GM21360 (cell line): ENCODE measurements around the gene ADCY5.

Source experiments
- ATAC-seq: cut with Tn5 transposase; IDR thresholded peaks from one replicate; pipeline ENCODE4 v1.9.1; 2021; ENCODE audit warnings: mild to moderate bottlenecking, moderate library complexity; ENCODE audit not compliant: unreplicated experiment

ADCY5 gene

GRCh38 chr3:123459862-123460261 is 11.0 kb upstream of the ADCY5 start:
- ATAC-seq: no peak

GRCh38 chr3:123458255-123458654 is 9.4 kb upstream of the ADCY5 start:
- no peak for ATAC-seq

DNA sequence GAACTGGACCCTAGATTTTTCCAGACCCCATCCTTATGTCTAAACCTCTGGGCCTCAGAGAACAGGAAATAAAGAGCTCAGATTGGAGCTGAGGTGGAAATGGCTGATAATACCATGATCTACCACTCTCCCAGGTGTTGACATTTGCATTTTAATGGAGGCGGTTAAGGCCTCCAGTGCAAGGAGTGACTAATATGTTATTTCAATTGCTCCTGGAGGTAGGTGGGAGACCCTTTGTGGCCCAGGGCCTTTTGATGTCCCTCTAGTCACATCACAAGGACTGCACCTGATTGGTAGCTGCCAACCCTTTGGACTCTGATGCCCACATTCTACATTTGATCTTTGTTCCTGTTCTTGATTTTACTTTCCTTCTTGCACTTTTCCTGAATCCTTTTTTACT is 9.0 kb upstream of the ADCY5 start:
- ATAC-seq: no peak

GRCh38 chr3:123453675-123454074 is 4.8 kb upstream of the ADCY5 start:
- no peak for ATAC-seq

DNA sequence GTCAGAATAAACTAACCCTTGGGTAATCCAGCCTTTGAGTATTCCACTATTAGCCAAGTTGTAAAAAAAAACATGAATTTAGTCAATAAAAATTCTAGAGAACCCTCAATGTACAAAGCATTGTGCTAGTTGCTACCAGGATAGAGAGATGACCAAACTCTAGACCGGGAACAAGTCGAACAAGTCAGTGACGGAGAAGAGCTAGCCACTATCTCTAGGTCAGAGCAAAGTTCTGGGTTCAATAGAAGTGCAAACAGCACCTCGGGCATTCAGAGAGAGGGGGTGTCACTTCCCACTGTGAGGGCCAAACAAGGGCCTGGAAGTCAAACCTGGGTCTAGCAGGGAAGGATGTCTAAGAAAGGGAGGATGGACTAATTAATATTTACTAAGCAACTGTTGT is 2.3 kb upstream of the ADCY5 start:
- no peak for ATAC-seq

GRCh38 chr3:123449997-123450604 is 1.2 kb upstream of the ADCY5 start:
- ATAC-seq: no peak

DNA sequence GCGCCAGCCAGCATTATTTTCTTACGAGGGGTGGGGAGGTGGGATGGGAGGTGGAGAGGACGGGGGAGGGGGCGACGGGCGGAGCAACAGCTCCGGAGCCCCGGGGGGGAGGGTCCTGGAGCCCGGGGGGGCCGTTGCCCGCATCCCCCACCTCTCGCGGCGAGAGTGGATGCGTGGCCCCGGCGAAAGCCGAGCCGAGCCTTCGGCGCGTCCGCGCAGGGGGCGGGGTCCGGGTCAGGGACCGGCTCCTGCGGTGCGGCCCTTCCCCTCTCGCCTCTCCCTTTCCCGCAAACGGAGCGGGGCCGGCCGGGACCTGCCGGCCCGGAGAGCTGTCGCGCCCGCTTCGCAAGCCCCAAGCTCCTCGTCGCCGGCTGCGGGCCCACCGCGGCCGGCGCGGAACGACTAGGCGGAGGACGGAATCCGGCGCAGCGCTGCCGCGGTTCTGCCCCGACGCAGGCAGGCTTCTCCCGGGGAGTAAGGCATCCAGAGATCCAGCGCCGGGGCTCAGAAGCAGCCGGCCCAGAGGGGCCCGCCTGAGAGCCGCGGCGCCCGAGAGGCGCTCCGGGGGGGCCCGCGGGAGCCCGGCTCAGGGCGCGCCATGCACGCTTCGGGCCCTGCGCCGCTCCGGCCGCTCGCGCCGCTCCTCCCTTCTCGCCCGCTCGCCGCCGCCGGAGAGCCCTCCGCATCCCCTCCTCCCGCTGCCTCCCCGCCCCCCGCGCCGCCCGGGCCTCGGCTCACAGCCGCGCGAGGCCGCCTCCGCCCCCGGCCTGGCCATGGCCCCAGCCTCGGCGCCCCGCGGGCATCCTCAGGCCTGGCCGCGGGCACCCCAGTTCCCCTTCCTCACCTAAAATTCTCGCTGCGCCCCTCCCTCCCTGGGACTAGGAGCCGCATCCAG is 459 bp upstream of the ADCY5 start:
- no peak for ATAC-seq

GRCh38 chr3:123447749-123448517 is 957 bp downstream of the ADCY5 start:
- ATAC-seq: no peak

GRCh38 chr3:123447416-123447748 is 1.5 kb downstream of the ADCY5 start:
- ATAC-seq: no peak

DNA sequence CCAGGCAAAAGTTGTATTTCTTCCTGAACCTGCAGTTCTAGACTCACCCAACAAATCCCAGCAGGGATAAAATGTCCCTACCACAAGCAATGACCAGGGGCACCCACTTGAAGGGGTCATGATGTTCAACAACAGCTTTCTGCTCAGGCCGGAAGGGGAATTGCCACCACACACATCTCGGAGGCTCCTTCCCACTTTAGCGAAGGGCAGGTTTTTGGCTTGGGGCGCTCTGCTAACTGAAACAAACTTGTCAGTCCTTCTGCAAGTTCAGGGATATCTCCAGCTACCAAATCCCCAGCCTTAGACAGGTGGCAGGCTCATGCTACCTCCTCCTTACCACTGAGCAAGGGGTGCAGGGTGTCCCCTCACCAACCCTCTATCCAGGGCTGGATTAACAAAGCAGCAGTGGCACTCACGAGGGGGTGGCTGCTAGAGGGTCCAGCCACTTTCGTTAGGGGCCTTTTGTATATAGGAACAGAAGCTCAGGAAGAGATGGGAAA is 2.2 kb downstream of the ADCY5 start:
- no peak for ATAC-seq

DNA sequence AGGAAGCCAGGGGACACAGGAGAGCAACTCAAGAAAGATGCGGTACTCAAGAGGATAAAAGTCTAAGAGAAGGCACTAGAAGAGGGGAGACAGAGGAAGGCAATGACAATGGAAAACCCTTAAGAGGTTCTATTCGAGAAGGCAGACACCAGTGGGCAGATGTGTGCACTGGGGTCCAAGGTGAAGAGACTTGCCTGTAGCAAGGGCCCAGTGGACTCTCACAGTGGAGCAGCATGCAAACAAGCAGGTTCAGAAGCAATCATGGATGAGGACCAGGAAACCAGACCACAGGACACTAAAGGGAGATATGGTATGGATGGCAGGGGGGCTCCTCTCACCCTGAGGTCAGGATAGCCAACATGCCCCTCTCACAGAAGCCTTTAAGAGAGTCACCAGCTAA is 2.7 kb downstream of the ADCY5 start:
- no peak for ATAC-seq

DNA sequence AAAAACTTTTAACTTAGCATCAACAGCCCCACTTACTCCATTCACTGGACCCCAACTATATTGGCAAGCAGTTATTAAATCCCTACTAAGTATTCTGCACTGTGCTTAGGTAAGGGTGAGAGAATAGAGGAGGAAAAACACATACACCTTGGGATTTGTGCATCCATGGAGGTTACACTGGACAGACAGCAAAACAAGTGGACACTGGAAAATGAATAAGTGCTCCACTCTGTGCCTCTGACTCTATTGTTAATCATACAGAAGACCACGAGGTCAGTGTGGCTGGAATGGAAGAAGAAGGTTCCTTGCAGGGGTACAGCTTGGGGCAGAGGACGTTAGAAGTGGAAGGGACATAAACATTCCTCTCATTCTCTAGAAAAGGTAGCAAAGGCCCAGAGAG is 3.2 kb downstream of the ADCY5 start:
- ATAC-seq: no peak

- no peak for ATAC-seq
Measured at GRCh38 chr3:123444744-123445143, 4.1 kb downstream of the ADCY5 start.

- ATAC-seq: no peak
Measured at GRCh38 chr3:123444023-123444422, 4.9 kb downstream of the ADCY5 start.

- no peak for ATAC-seq
Measured at GRCh38 chr3:123442908-123443307, 6.0 kb downstream of the ADCY5 start.

GRCh38 chr3:123442125-123442524 is 6.8 kb downstream of the ADCY5 start:
- ATAC-seq: no peak

DNA sequence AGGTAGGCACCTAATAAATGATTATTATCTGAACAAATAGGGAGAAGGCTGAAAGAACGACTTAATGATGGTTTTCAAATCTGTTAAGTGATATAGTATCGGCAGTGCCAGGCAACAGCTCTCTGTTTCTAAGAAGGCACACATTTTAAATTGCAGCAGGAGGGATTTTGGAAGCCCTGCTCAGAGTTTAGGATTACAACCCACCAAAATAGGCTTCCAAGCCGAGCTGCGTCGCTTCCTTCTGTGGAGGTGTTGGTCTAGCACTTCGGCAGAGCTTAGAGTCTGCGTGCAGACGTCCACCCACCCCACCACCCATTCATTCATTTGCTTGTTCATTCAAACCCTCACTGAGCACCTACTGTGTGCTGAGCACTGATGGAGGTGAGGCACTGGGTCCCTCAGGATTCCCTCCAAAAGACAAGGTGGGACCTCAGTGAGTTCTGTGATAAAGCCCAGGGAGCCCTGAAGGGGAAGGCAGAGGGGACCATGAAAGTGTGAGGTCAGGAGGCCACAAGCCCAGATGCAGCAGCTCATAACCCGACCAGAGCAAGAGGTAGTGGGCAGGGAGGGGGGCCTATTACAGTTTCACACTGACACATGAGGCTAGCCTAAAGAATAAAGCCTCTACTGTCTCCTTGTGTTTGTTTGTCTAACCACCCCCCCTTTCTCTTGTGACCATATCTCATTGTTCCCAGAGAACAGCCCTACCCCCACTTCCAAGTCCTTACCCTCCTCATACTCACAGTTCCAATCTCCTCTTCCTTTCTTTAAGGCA is 8.9 kb downstream of the ADCY5 start:
- ATAC-seq: no peak

DNA sequence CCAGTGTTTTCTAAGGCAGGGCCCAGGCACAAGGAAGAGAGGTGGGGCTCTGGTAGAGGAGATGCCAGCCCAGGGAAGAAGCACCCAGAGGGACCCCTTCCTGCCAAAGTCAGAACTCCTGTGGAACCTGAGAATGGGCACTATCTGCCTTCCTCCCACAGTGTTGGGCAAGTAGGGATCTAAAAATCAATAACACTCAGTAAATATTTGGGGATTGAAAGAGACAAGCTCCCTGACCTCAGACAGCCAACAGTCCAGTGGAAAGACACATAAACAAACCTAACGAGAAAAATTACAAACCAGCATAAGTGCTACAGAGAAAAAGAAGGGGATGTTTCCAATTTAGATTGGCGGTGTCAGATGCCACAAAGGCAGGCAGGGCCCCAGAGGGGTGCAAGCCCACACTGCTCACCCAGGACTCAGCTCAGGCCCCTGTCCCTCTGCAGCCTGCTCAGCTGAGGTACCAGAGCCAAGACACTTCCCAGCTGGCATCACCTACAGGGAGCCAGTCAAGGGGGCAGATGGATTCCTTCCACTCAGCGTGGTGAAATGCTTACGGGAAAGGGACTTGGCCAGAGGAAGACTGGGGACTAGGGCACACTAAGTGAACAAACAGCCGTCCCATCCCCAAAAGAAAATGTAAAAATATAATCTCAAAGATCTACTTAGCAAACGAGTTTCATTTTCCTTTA is 15.9 kb downstream of the ADCY5 start:
- no peak for ATAC-seq

DNA sequence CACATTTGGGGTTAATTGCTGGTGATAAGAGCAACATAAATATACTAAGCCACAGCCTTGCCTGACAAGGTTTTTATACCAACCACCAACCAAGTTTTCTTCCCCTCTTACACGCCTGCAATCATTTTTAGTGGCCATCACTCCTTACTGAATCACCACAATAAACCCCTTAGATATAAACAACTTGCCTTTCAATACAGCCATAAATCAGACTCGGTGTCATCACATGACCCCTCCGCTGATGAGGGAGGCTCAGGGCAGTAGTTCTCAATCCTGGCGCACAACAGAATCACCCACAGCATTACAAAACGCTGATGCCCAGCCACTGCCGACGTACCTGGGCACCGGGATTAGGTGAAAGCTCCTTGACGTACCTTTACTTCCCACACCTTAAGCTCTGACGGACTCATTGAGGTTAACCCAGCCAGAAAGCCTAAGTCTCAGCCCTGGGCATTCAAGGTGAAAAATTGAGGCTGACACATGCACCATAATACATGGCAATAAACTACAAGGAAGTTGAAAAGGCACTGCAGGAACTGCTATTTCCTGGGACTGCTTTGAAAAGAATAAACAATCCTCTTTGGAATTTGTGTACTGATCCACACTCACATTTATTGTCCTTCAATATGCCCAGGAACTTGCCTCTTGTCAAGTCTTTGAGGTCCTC is 17.1 kb downstream of the ADCY5 start:
- ATAC-seq: no peak
